Embryonic facial prominence (tissue), 1 donor: Measurements from ENCODE around the gene SLC2A4RG.
"Not testable (repeated sequence)": the region's sequence is repeated elsewhere in the genome, so short reads cannot be mapped to it uniquely, and the experiment has no call there.

Experiments used
- DNase-seq: peaks from one replicate; pipeline ENCODE4 v3.0.0-alpha.2; 2016; ENCODE audit errors: extremely low spot score

Gene SLC2A4RG

GRCh38 chr20:63712191-63712590, 27.4 kb upstream of the SLC2A4RG start:
- DNase-seq = no peak

GRCh38 chr20:63714858-63715257, 24.7 kb upstream of the SLC2A4RG start:
- no peak for DNase-seq

DNA sequence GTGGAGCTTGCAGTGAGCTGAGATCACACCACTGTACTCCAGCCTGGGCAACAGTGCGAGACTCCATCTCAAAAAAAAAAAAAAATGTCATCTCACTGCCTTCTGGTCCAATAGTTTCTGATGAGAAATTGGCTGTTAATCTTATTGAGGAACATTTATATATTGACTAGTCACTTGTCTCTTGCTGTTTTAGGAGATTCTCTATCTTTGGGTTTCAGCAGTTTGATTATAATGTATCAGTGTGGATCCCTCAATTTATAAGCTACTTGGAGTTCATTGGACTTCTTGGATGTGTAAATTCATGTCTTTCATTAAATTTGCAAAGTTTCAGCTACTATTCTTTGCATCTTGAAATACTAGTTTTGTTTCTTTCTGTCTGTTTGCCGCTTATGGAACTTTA, 20.6 kb upstream of the SLC2A4RG start:
- no peak for DNase-seq

DNA sequence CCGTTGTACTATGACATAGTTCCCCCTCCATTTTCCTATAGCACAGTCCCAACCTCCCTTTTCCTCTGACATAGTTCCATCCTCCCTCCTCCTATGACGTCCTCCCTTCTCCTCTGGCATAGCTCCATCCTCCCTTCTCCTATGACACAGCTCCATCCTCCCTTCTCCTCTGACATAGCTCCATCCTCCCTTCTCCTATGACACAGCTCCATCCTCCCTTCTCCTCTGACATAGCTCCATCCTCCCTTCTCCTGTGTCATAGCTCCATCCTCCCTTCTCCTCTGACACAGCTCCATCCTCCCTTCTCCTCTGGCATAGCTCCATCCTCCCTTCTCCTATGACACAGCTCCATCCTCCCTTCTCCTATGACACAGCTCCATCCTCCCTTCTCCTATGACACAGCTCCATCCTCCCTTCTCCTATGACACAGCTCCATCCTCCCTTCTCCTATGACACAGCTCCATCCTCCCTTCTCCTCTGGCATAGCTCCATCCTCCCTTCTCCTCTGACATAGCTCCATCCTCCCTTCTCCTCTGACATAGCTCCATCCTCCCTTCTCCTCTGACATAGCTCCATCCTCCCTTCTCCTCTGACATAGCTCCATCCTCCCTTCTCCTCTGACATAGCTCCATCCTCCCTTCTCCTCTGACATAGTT, 16.5 kb upstream of the SLC2A4RG start:
- not testable (repeated sequence) for DNase-seq

GRCh38 chr20:63730189-63730733, 9.3 kb upstream of the SLC2A4RG start:
- DNase-seq = not testable (repeated sequence)

GRCh38 chr20:63731410-63731809, 8.2 kb upstream of the SLC2A4RG start:
- DNase-seq = no peak

- no peak for DNase-seq
These were observed 7.2 kb upstream of the SLC2A4RG start for GRCh38 chr20:63732118-63733095.

GRCh38 chr20:63733117-63733516, 6.5 kb upstream of the SLC2A4RG start:
- DNase-seq = no peak

DNA sequence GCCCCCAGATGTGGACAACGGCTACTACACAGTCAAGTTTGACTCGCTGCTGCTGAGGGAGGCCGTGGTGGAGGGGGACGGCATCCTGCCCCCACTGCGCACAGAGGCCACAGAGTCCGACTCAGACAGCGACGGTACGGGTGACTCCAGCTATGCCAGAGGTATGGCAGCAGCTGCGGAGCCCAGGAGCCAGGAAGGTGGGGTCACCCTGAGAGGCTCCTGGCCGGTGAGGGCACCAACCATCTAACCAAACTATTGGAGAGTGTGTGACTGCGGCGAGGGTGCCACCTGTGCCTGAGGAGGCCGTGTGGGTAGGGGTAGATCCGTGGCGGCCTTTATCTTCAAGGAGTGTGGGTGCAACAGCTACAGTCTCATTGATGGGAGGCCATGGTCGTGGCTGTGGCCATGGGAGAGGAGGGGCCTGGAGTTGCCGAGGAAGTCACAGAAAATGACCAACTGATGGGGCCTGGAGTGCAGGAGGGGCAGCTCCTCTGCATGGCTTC, 5.9 kb upstream of the SLC2A4RG start:
- no peak for DNase-seq

DNA sequence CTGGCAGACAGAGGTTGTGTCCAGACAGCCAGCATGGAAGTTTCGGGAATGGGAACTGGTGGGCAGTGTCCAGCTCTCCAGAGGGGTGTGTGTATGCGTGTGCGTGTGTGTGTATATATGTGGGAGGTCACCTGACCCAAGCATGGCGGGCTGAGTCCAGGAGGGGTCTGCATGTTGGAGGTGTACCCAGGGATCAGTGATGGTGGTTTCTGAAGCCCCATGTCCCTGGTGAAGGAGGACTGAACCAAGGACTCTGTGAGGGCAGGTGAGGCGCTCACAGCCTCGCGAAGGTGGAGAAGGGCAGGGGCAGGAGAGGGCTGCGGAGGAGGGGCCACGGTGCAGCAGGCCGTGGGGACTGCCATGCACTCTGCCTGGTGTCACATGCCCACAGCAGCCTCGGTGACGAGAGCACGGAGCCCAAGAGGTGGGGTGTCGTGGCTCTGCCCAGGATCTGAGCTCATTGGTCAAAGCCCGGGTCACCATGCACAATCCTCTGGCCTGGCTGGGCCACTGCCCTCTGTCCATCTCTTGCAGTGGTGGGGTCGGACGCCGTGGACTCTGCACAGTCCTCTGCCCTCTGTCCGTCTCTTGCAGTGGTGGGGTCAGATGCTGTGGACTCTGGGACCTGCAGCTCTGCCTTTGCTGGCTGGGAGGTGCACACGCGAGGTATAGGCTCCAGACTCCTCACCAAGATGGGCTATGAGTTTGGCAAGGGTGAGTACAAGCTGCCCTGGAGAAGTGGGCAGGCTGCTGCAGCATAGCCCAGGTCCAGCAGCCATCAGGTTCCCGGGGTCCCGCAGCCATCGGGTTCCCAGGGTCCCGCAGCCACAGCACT, 5.2 kb upstream of the SLC2A4RG start:
- DNase-seq = no peak

- DNase-seq = no peak
These were observed 4.4 kb upstream of the SLC2A4RG start for GRCh38 chr20:63734946-63735858.

- no peak for DNase-seq
These were observed 3.5 kb upstream of the SLC2A4RG start, which contains the start of gene LIME1 for GRCh38 chr20:63735859-63736718. Gene LIME1 (plus strand): TSS chr20:63736664. CDS start chr20:63737550, 886 bp downstream.

- DNase-seq = no peak
These were observed 2.5 kb upstream of the SLC2A4RG start for GRCh38 chr20:63736893-63737694.

DNA sequence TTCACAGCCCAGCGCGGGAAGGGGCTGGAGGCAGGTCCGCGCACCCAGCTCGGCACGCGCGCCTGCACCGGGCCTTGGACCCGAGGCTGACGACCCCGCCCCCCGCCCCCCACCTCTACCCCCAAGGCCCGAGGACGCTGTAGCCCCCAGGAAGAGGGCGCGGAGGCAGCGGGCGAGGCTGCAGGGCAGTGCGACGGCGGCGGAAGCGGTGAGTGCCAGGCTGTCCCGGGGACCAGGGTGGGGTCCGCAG, 2.0 kb upstream of the SLC2A4RG start:
- DNase-seq = no peak

DNA sequence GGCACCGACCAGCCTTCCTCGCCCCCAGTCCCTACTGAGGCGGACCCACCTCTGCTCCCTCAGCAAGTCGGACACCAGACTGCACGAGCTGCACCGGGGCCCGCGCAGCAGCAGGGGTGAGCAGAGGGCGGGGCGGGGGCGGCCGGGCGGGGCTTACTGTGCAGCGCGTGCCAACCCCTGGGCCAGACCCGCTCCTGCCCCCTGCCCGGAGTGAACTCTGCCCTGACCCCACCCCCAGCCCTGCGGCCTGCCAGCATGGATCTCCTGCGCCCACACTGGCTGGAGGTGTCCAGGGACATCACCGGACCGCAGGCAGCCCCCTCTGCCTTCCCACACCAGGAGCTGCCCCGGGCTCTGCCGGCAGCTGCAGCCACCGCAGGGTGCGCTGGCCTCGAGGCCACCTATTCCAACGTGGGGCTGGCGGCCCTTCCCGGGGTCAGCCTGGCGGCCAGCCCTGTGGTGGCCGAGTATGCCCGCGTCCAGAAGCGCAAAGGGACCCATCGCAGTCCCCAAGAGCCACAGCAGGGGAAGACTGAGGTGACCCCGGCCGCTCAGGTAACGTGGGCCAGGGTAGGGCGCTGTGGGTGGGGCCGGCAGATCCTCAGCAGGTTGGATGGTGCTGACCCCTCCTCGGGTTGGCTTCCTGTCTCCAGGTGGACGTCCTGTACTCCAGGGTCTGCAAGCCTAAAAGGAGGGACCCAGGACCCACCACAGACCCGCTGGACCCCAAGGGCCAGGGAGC, 1.5 kb upstream of the SLC2A4RG start:
- DNase-seq = no peak

DNA sequence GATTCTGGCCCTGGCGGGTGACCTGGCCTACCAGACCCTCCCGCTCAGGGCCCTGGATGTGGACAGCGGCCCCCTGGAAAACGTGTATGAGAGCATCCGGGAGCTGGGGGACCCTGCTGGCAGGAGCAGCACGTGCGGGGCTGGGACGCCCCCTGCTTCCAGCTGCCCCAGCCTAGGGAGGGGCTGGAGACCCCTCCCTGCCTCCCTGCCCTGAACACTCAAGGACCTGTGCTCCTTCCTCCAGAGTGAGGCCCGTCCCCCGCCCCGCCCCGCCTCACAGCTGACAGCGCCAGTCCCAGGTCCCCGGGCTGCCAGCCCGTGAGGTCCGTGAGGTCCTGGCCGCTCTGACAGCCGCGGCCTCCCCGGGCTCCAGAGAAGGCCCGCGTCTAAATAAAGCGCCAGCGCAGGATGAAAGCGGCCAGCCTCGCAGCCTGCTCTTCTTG, 868 bp upstream of the SLC2A4RG start:
- DNase-seq = no peak

GRCh38 chr20:63740070-63740626, 572 bp downstream of the SLC2A4RG start:
- no peak for DNase-seq
